H1 (cell line): ENCODE data around the gene DNAJB13. TPM values are rescaled to one million over a fixed set of nuclear protein-coding genes. Genes with fewer than 3 reads are reported as not detected.
A peak's percentile ranks its signal among the peaks of the same experiment; 100 is the strongest.

Experiments used
- CTCF ChIA-PET: fragments of 300-600 bp; sonication (Branson Sonifier 250); formaldehyde crosslinking; loops from one replicate; lab custom pipeline; 2021; ENCODE audit not compliant: partially characterized antibody; lab: Charles Lee
- POLR2A ChIA-PET: fragments of 300-600 bp; sonication (Branson Sonifier 250); formaldehyde crosslinking; loops from one replicate; lab custom pipeline; 2021; ENCODE audit warnings: inconsistent platforms; ENCODE audit not compliant: partially characterized antibody; lab: Charles Lee
- DNase-seq, 2 experiments: peaks; one replicate each; pipeline versions ENCODE4 v3.0.0 to v3.0.0-alpha.2; 2010 to 2022; ENCODE audit warnings: low spot score in 2 of 2, low read depth in 1 of 2, mixed read lengths in 1 of 2
- FAIRE-seq: peaks from 2 replicates; lab custom pipeline; 2011; peaks lifted over from hg19 to GRCh38; lab: Jason Lieb, UNC
- H2AFZ ChIP-seq: 2 replicates; pipeline ENCODE4 v1.8.1; 2012; ENCODE audit warnings: low read length, inconsistent platforms
- H2AK5ac ChIP-seq: 2 replicates; pipeline ENCODE4 v1.6.1; 2013; ENCODE audit warnings: low read depth, low read length
- H2BK120ac ChIP-seq: replicated peaks from 2 replicates; pipeline ENCODE3; 2013; ENCODE audit warnings: low read depth, low read length, inconsistent platforms
- H2BK12ac ChIP-seq: 2 replicates; pipeline ENCODE4 v1.6.1; 2013; ENCODE audit warnings: low read depth, low read length
- H2BK15ac ChIP-seq: 2 replicates; pipeline ENCODE4 v1.6.1; 2013; ENCODE audit warnings: low read length
- H2BK20ac ChIP-seq: 2 replicates; pipeline ENCODE4 v1.6.1; 2013; ENCODE audit warnings: low read length
- H2BK5ac ChIP-seq: 2 replicates; pipeline ENCODE4 v1.6.1; 2013; ENCODE audit warnings: low read depth, low read length
- H3K14ac ChIP-seq: 2 replicates; pipeline ENCODE4 v1.6.1; 2013; ENCODE audit warnings: inconsistent platforms; ENCODE audit not compliant: insufficient read length
- H3K18ac ChIP-seq: 2 replicates; pipeline ENCODE4 v1.6.1; 2013; ENCODE audit warnings: low read length; ENCODE audit errors: extremely low read depth
- H3K23ac ChIP-seq: 2 replicates; pipeline ENCODE4 v1.6.1; 2013; ENCODE audit warnings: inconsistent platforms; ENCODE audit not compliant: insufficient read length
- H3K23me2 ChIP-seq: 2 replicates; pipeline ENCODE4 v1.6.1; 2013; ENCODE audit warnings: low read depth, low read length
- H3K27ac ChIP-seq: 2 replicates; pipeline ENCODE4 v1.6.1; 2011; ENCODE audit warnings: low read depth, low read length, inconsistent platforms
- H3K27me3 ChIP-seq, 4 experiments: replicated peaks in 1 of 4; 1 replicate in 1 of 4; 2 replicates in 3 of 4; pipeline versions ENCODE4 v1.6.1 to v1.8.1; 2011 to 2013; ENCODE audit warnings: low read length in 3 of 4, mild to moderate bottlenecking in 3 of 4, inconsistent platforms in 2 of 4, mixed read lengths in 2 of 4, moderate library complexity in 1 of 4; ENCODE audit not compliant: control insufficient read depth in 3 of 4, insufficient read depth in 3 of 4; ENCODE audit errors: extremely low read depth in 1 of 4
- H3K36me3 ChIP-seq, 4 experiments: 2 replicates each; pipeline versions ENCODE4 v1.6.1 to v1.8.1; 2011 to 2013; ENCODE audit warnings: mild to moderate bottlenecking in 4 of 4, low read length in 3 of 4, moderate library complexity in 2 of 4, control low read depth in 1 of 4, inconsistent platforms in 1 of 4; ENCODE audit not compliant: insufficient read depth in 4 of 4, control insufficient read depth in 2 of 4
- H3K4ac ChIP-seq: replicated peaks from 2 replicates; pipeline ENCODE3; 2013; ENCODE audit warnings: low read length, low read depth, mixed read lengths, inconsistent platforms; ENCODE audit not compliant: insufficient read length
- H3K4me1 ChIP-seq, 4 experiments: replicated peaks in 1 of 4; 1 replicate in 1 of 4; 2 replicates in 3 of 4; pipeline versions ENCODE4 v1.6.1 to v1.8.1; 2011 to 2013; ENCODE audit warnings: low read length in 3 of 4, inconsistent platforms in 2 of 4, mixed read lengths in 1 of 4; ENCODE audit not compliant: insufficient read depth in 4 of 4, control insufficient read depth in 3 of 4
- H3K4me2 ChIP-seq, 2 experiments: 2 replicates each; pipeline versions ENCODE4 v1.6.1 to v1.8.1; 2011 to 2013; ENCODE audit warnings: low read depth in 2 of 2, low read length in 2 of 2, control low read depth in 1 of 2, inconsistent platforms in 1 of 2, mild to moderate bottlenecking in 1 of 2; ENCODE audit not compliant: insufficient read depth in 1 of 2
- H3K4me3 ChIP-seq, 4 experiments: fragments of 200-600, 300-600 bp in 1 of 4; sonication (generic), shearing (Covaris generic), sonication (Bioruptor Twin) in 1 of 4; 2 replicates each; pipeline versions ENCODE4 v1.5.1 to v1.8.1; 2011 to 2016; ENCODE audit warnings: low read length in 4 of 4, low read depth in 3 of 4, control low read depth in 2 of 4, inconsistent platforms in 2 of 4, mild to moderate bottlenecking in 2 of 4, mixed read lengths in 1 of 4, moderate library complexity in 1 of 4; ENCODE audit not compliant: insufficient read depth in 2 of 4; ENCODE audit errors: extremely low read depth in 1 of 4
- H3K56ac ChIP-seq: replicated peaks from 2 replicates; pipeline ENCODE3; 2013; ENCODE audit warnings: low read depth, mild to moderate bottlenecking, mixed read lengths, low read length, inconsistent platforms; ENCODE audit not compliant: insufficient read length
- H3K79me1 ChIP-seq: 2 replicates; pipeline ENCODE4 v1.6.1; 2013; ENCODE audit warnings: low read depth, low read length, control low read depth
- H3K79me2 ChIP-seq, 2 experiments: 2 replicates each; pipeline versions ENCODE4 v1.6.1 to v1.8.1; 2012 to 2013; ENCODE audit warnings: low read length in 2 of 2, mild to moderate bottlenecking in 2 of 2, inconsistent platforms in 1 of 2; ENCODE audit not compliant: insufficient read depth in 2 of 2, control insufficient read depth in 1 of 2
- H3K9ac ChIP-seq, 4 experiments: replicated peaks in 1 of 4; 1 replicate in 1 of 4; 2 replicates in 3 of 4; pipeline versions ENCODE4 v1.6.1 to v1.8.1; 2011 to 2013; ENCODE audit warnings: low read depth in 3 of 4, low read length in 3 of 4, control low read depth in 2 of 4, mild to moderate bottlenecking in 2 of 4, moderate library complexity in 2 of 4, inconsistent platforms in 1 of 4; ENCODE audit errors: extremely low read depth in 1 of 4
- H3K9me3 ChIP-seq, 2 experiments: 2 replicates each; pipeline versions ENCODE4 v1.6.1 to v1.8.1; 2012 to 2013; ENCODE audit warnings: mild to moderate bottlenecking in 2 of 2, moderate library complexity in 2 of 2, control low read depth in 1 of 2, inconsistent platforms in 1 of 2, low read depth in 1 of 2, low read length in 1 of 2, mixed read lengths in 1 of 2; ENCODE audit not compliant: insufficient read depth in 2 of 2
- H4K20me1 ChIP-seq, 2 experiments: replicated peaks in 1 of 2; 2 replicates each; pipeline versions ENCODE3 to v1.8.1; 2011 to 2013; ENCODE audit warnings: inconsistent platforms in 2 of 2, low read length in 2 of 2, mild to moderate bottlenecking in 1 of 2; ENCODE audit not compliant: insufficient read depth in 2 of 2, control insufficient read depth in 1 of 2
- H4K5ac ChIP-seq: 2 replicates; pipeline ENCODE4 v1.6.1; 2013; ENCODE audit warnings: low read length, low read depth, mixed read lengths, inconsistent platforms; ENCODE audit not compliant: insufficient read length
- H4K8ac ChIP-seq: 2 replicates; pipeline ENCODE4 v1.8.0; 2013; ENCODE audit warnings: mild to moderate bottlenecking, moderate library complexity, low read length, inconsistent platforms; ENCODE audit not compliant: insufficient read depth; ENCODE audit errors: extremely low read depth
- H4K91ac ChIP-seq: replicated peaks from 2 replicates; pipeline ENCODE3; 2013; ENCODE audit warnings: low read length, mixed read lengths, inconsistent platforms; ENCODE audit not compliant: insufficient read length
- BACH1 ChIP-seq: IDR thresholded peaks from 2 replicates; pipeline ENCODE4 v1.6.1; 2012; ENCODE audit warnings: low read length, improper control_type of control experiment
- BCL11A ChIP-seq, 2 experiments: IDR thresholded peaks; one replicate each; pipeline ENCODE4 v1.6.1; 2011; ENCODE audit warnings: low read depth in 2 of 2, low read length in 2 of 2, mild to moderate bottlenecking in 2 of 2
- JUND ChIP-seq: IDR thresholded peaks from 2 replicates; pipeline ENCODE4 v1.6.1; 2011; ENCODE audit warnings: mild to moderate bottlenecking, improper control_type of control experiment, low read length
- MAFK ChIP-seq: IDR thresholded peaks from 2 replicates; pipeline ENCODE4 v1.6.1; 2012; ENCODE audit warnings: low read depth, mild to moderate bottlenecking, improper control_type of control experiment, low read length
- NRF1 ChIP-seq: IDR thresholded peaks from 2 replicates; pipeline ENCODE4 v1.6.1; 2011; ENCODE audit warnings: mild to moderate bottlenecking, low read depth, low read length, improper control_type of control experiment
- POLR2AphosphoS5 ChIP-seq: IDR thresholded peaks from 2 replicates; pipeline ENCODE4 v1.6.1; 2011; ENCODE audit warnings: low read depth, low read length
- SIN3A ChIP-seq, 2 experiments: IDR thresholded peaks in 1 of 2; conservative IDR thresholded peaks in 1 of 2; 2 replicates each; pipeline ENCODE4 v1.6.1; 2011 to 2012; ENCODE audit warnings: low read length in 2 of 2, improper control_type of control experiment in 1 of 2, low read depth in 1 of 2, mild to moderate bottlenecking in 1 of 2
- SP4 ChIP-seq: IDR thresholded peaks from 2 replicates; pipeline ENCODE4 v1.6.1; 2012; ENCODE audit warnings: low read length, inconsistent platforms
- TCF12 ChIP-seq: IDR thresholded peaks from 2 replicates; pipeline ENCODE4 v1.6.1; 2011; ENCODE audit warnings: low read depth, mild to moderate bottlenecking, low read length
- TEAD4 ChIP-seq: IDR thresholded peaks from 2 replicates; pipeline ENCODE4 v1.6.1; 2012; ENCODE audit warnings: low read depth, low read length, inconsistent platforms, mixed read lengths
- WGBS, 2 experiments: shearing (Covaris generic) in 1 of 2; methylation state at CpG; one replicate each; pipeline versions ENCODE4 v1.1.6 to v1.1.7; 2013 to 2015; ENCODE audit warnings: low lambda C conversion rate in 2 of 2, mixed read lengths in 2 of 2, inconsistent platforms in 1 of 2, low coverage in 1 of 2, missing lambda C conversion rate in 1 of 2; ENCODE audit not compliant: insufficient replicate concordance in 2 of 2, insufficient coverage in 1 of 2, insufficient read length in 1 of 2; ENCODE audit errors: extremely low coverage in 1 of 2, missing lambda C conversion rate in 1 of 2; 5-methylcytosine and 5-hydroxymethylcytosine counted together
- polyA plus RNA-seq, 7 experiments: library from polyadenylated mRNA; depleted of rRNA in 3 of 7; stranded (reverse) in 5 of 7; unstranded in 2 of 7; fragments of >200 nt in 5 of 7; fragments of 200-250 nt in 2 of 7; gene quantifications; 1 replicate in 5 of 7; 2 replicates in 1 of 7; 4 replicates in 1 of 7; pipeline versions ENCODE4 v1.2.1 to v1.2.3, GENCODE V29; 2011 to 2013; ENCODE audit warnings: missing spikeins in 2 of 7, mixed read lengths in 2 of 7
- total RNA-seq: library from RNA; stranded (reverse); fragmentation: NEBNext Ultra II Directional; extraction: Animal tissue kit (Norgen Biotek cat#: 25700); gene quantifications from 2 replicates; pipeline ENCODE4 v1.2.1, GENCODE V29; 2021
- TF ChIP-seq, protein P1 (sequence below): IDR thresholded peaks from 2 replicates; pipeline ENCODE4 v1.6.1; 2012; ENCODE audit warnings: inconsistent platforms

The DNAJB13 gene
- total and polyA plus RNA-seq, 2 of the 8 experiments (the other 6 are each of a cell fraction or from before 2014, with no cell fraction given), result 0.27 TPM; not detected in 1

DNA sequence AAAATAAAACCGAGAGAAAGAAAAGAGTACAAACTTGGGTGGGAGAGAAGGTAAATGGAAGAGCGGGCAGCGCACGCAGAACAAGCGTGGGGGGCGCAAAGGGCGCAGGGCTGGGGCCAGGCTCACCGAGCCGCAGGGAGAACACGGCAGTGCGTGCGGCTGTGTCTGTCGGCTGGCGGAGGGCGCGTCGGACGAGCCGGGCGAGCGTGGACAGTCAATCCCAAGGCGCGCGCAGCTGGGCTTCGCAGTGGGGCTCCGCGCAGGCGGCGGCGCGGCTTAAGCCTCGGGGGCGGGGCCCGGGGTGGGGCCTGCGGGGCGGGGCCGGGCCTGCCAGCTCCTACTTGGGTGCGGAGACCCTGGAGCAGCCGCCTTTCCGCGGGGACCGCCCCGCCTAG is 31.8 kb downstream of the DNAJB13 start, which contains the start of gene UCP2:
Gene UCP2 (minus strand): TSS at position 249 of the 395 bp plus-strand sequence. CDS start 4,465 bp downstream, outside the sequence.
- peak within 1 kb of the TSS; percentile 95 for H4K91ac ChIP-seq
- WGBS, 2 experiments, result 3% methylated on average over 32 of the region's 43 CpGs; no CpG with 5 or more reads in 1 of the 2 experiments
- H3K4me3 ChIP-seq, result peak within 1 kb of the TSS; percentile 71 to 96 (median 79)
- H3K4ac ChIP-seq, result peak within 1 kb of the TSS; percentile 99
- ChIA-PET POLR2A (interaction anchor here (0.9 to 6.8 kb wide), 6 partner anchors 12 to 191 kb away, joined by 4 to 94 read pairs (median 8); no protein-coding TSS in a partner anchor), CTCF (interaction anchor here (0.7 to 4.9 kb wide), 3 partner anchors 12 to 19 kb away, joined by 3 to 22 read pairs (median 5); no protein-coding TSS in a partner anchor)
- peak within 1 kb of the TSS; percentile 90 for H4K5ac ChIP-seq
- H3K79me1 ChIP-seq, result peaks cover 2% of the 10 kb centered on the region; the same call in 1 of the 2 replicates
- peaks cover 0 to 6% of the 10 kb centered on the region in 2 experiments; a peak in 1 of 4 replicates for H3K79me2 ChIP-seq
- H3K36me3 ChIP-seq, result peaks cover 6 to 35% (median 13%) of the 10 kb centered on the region in 4 experiments
- peaks cover 0 to 6% of the 10 kb centered on the region in 2 experiments for H4K20me1 ChIP-seq
- peak within 1 kb of the TSS; percentile 96 for H2AFZ ChIP-seq
- H3K27ac ChIP-seq, result peak within 1 kb of the TSS; percentile 75
- H3K9me3 ChIP-seq, result no peaks in the 10 kb centered on the region
- H3K23me2 ChIP-seq, result peaks cover 10% of the 10 kb centered on the region
- H3K14ac ChIP-seq, result peak within 1 kb of the TSS; percentile 25
- H2BK120ac ChIP-seq, result peak within 1 kb of the TSS; percentile 76
- DNase-seq (no peak), FAIRE-seq (no peak)
- H3K56ac ChIP-seq, result peak within 1 kb of the TSS; percentile 85
- H3K18ac ChIP-seq, result peak within 1 kb of the TSS; percentile 100
- peaks cover 0 to 2% (median 0%) of the 10 kb centered on the region in 4 experiments; a peak in 2 of 7 replicates for H3K27me3 ChIP-seq
- H2BK12ac ChIP-seq, result peak within 1 kb of the TSS; percentile 97; the same call in 1 of the 2 replicates
- H3K4me1 ChIP-seq, result peaks cover 7 to 18% (median 10%) of the 10 kb centered on the region in 4 experiments
- peak within 1 kb of the TSS; percentile 93; the same call in 1 of the 2 replicates for H2BK20ac ChIP-seq
- H2BK5ac ChIP-seq, result peak within 1 kb of the TSS; percentile 96
- H3K4me2 ChIP-seq, result peak within 1 kb of the TSS; percentile 86 to 100
- H2AK5ac ChIP-seq, result peak within 1 kb of the TSS; percentile 77; the same call in 1 of the 2 replicates
- no peak within 1 kb of the TSS for H3K23ac ChIP-seq
- peak within 1 kb of the TSS; percentile 77 to 86 (median 80) for H3K9ac ChIP-seq
- H4K8ac ChIP-seq, result peak within 1 kb of the TSS; percentile 94
- peak within 1 kb of the TSS; percentile 100; the same call in 1 of the 2 replicates for H2BK15ac ChIP-seq
- TF ChIP-seq TEAD4, result no peak
- no peak; a peak in 1 of 4 replicates for TF ChIP-seq SIN3A (conservative IDR thresholded peaks at IDR 0.05 in 1 of 2, IDR thresholded peaks at IDR 0.05 in 1 of 2; ENCODE audit: low read depth in 1 of 2, low read length in 2 of 2)
- TF ChIP-seq, protein P1, sequence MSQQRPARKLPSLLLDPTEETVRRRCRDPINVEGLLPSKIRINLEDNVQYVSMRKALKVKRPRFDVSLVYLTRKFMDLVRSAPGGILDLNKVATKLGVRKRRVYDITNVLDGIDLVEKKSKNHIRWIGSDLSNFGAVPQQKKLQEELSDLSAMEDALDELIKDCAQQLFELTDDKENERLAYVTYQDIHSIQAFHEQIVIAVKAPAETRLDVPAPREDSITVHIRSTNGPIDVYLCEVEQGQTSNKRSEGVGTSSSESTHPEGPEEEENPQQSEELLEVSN, result no peak
- TF ChIP-seq JUND, result no peak
- TF ChIP-seq BACH1, result no peak
- no peak for TF ChIP-seq SP4
- TF ChIP-seq BCL11A (IDR thresholded peaks at IDR 0.05; ENCODE audit: low read depth in 2 of 2, low read length in 2 of 2), result no peak
- no peak for TF ChIP-seq TCF12
- TF ChIP-seq MAFK, result no peak
- no peak for TF ChIP-seq NRF1
- TF ChIP-seq POLR2AphosphoS5, result peak; percentile 48; the same call in 1 of the 2 replicates
